ENCODE results near the gene NEUROD6.

NEUROD6 gene

DNA sequence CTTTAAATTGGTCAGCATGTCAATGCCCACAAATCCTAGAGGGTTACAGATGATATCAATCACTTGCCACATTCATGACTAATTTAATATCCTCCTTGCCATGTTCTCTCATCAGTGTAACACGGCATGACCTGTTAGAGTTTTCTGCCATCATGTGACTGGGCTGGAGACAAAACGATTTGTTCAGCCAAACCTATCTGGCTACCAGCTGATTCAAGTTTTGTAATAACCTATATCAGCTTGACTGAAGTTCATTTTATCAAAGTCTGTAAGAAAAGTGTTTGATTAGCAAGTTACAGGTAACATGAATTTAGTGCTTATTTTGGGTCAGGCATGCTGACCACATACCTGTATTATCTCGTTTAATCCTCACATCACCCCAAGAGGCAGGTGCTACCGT is 25.7 kb downstream of the NEUROD6 start:
- no peak for TF ChIP-seq GATA2 (IDR thresholded peaks at IDR 0.05; ENCODE audit: low read depth, low read length)
- no peak for TF ChIP-seq GATA3 (IDR thresholded peaks at IDR 0.05; ENCODE audit: low read depth, low read length)

DNA sequence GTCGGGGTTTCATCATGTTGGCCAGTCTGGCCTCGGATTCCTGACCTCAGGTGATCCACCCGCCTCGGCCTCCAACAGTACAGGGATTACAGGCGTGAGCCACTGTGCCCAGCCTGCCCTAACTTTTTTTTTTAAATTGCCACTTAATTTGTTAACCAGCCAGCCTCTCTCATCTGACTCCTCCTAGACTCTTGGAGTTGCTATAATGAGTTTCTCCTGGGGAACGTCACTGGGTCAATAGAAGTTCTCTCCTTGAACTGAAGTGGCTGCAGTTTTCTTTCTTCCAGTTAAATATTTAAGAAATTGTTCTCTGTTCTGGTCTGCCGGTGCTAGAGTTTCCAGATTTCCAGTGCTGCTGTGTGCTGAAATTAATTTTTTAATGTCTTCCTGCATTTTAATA is 27.6 kb downstream of the NEUROD6 start:
- TF ChIP-seq GATA3 (IDR thresholded peaks at IDR 0.05; ENCODE audit: low read depth, low read length) (no peak), GATA2 (IDR thresholded peaks at IDR 0.05; ENCODE audit: low read depth, low read length) (no peak)

DNA sequence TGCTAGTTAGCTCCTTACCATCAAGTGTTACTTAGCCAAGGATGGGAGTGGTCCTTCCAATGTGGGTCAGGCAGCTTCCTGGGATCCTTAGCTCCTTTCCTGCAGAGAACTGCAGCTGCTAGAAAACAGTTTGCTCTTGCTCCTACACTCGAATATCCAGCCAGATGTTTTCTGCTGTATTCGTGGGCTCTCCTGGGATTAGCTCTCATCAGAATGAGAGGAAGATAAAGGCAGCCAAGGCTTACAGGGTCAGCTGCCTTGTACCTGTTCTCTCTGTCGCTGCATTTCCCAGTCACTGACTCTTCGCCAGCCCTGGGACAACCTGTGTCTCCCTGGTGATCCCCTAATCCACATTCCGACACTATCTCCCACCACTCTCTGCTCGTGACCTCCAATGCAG is 29.0 kb downstream of the NEUROD6 start:
- TF ChIP-seq GATA2 (IDR thresholded peaks at IDR 0.05; ENCODE audit: low read depth, low read length) (no peak), GATA3 (IDR thresholded peaks at IDR 0.05; ENCODE audit: low read depth, low read length) (no peak)

DNA sequence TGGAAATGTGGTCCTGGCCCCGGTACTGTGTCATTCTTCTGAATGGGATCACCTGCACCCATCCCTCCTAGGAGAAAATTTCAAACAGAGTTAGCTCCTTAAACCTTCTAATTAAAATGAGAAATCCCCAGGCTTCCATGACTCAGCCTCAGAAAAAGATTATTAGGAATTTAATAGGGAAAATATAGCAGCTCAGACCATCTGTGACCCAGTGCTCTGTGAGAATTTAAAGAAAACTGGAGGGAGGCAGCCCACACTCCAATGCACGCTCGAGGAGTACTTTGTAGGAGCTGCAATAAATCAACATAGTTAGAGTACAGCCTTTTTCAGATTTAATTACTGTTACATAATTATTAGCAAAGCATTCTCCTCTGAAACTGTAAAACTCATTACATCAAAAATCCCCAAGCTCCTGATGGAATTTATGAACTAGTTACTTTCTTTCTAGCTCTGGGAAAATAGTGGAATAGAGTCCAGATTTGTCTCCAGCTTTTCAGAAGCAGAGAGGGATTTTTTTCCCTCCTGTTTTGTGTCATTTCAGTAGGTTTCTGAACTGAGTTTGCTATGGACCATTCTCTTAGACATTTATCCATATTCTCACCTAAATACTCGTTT is 30.1 kb downstream of the NEUROD6 start:
- TF ChIP-seq GATA3 (IDR thresholded peaks at IDR 0.05; ENCODE audit: low read depth, low read length) = no peak
- TF ChIP-seq GATA2 (IDR thresholded peaks at IDR 0.05; ENCODE audit: low read depth, low read length) = no peak

DNA sequence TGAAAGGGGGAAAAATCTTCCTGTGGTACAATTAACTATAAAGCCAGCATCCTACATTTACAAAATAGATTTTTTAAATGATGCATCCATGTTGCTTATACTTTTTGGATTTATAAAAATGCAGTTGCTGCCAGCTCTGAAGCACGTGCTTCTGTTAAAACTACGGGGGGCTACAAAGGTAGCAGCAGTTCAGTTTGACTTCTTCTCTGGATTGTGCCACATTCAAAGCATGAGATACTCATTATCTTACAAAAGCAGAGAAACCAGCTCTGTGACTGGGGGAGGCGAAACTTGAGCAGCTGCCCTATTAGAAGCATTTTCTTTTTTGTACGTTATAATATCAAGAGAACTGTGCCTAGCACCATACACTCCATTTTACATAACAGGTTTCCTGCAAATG is 31.1 kb downstream of the NEUROD6 start:
- TF ChIP-seq GATA2 (IDR thresholded peaks at IDR 0.05; ENCODE audit: low read depth, low read length) = no peak
- no peak for TF ChIP-seq GATA3 (IDR thresholded peaks at IDR 0.05; ENCODE audit: low read depth, low read length)

DNA sequence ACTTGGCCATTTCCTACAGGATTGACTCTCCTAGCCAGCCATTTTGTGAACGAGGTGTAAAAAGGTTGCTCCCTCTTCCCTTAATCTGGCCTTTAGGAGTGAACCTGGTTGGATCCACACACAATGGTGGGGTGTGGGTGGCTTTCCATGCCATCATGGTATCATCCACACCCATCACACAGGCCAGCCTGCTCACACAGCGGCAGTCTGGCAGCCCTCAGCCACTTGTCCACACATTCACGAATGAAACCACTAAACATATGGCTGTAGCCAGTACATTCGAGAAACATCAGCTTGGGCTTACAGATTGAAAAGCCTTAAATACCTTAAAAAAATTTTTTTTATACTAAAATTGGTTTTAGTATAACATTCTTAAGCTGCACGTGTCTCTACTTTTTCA is 31.9 kb downstream of the NEUROD6 start:
- TF ChIP-seq GATA3 (IDR thresholded peaks at IDR 0.05; ENCODE audit: low read depth, low read length) = no peak
- TF ChIP-seq GATA2 (IDR thresholded peaks at IDR 0.05; ENCODE audit: low read depth, low read length) = no peak

DNA sequence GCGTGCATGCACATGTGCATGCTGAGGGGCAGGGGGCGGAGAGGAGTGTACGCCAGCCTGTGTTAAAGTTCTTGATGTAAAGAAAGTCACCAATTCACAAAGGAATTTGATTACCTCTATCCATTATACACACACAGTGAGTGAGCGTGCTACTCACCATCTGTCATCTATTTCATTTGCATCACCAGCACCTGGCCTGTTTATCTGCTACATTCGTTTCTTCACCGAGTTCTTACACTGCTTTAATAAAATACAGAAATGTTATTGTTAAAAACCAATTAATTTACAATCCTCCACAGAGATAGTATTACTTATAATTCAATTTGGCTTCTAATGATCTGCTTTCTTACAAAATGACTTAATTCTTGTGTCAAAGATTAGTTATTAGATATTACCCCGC is 32.6 kb downstream of the NEUROD6 start:
- no peak for TF ChIP-seq GATA2 (IDR thresholded peaks at IDR 0.05; ENCODE audit: low read depth, low read length)
- no peak for TF ChIP-seq GATA3 (IDR thresholded peaks at IDR 0.05; ENCODE audit: low read depth, low read length)

DNA sequence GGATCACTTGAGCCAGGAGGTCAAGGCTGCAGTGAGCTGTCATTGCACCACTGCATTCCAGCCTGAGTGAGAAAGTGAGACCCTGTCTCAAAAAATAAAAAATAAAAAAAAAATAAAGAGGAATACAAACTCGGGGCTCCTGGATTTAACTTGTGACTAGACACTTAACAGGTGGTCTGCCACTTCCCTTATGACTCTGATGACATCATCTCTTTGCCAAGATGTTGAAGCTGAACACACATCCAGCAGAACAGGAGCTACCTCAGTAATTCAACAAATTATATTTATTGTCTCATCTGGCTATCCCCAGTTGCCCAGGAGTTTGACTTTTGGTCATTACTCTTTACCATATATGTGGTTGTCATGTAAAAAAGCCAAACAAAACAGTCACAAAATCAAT is 35.3 kb downstream of the NEUROD6 start:
- TF ChIP-seq GATA2 (IDR thresholded peaks at IDR 0.05; ENCODE audit: low read depth, low read length) (no peak), GATA3 (IDR thresholded peaks at IDR 0.05; ENCODE audit: low read depth, low read length) (no peak)

DNA sequence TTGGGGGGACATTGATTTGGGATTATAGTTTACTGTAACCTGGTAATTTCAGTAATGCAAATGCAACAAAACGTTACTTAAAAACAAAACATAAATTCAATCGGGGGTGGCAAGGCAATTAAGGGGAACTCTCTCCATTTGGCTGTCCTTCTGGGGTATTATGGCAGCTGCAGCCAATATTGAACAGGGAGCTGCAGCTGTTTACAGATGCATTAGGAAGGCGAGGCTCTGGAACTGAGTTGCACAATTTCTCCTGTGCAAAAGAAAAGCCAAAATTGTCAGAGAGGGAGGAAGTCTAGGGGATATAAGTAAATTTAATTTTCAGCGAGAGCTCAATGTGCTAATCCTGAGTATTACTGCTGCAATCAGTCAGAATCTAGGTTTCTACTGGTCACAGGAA is 36.1 kb downstream of the NEUROD6 start:
- TF ChIP-seq GATA2 (IDR thresholded peaks at IDR 0.05; ENCODE audit: low read depth, low read length) (no peak), GATA3 (IDR thresholded peaks at IDR 0.05; ENCODE audit: low read depth, low read length) (no peak)

DNA sequence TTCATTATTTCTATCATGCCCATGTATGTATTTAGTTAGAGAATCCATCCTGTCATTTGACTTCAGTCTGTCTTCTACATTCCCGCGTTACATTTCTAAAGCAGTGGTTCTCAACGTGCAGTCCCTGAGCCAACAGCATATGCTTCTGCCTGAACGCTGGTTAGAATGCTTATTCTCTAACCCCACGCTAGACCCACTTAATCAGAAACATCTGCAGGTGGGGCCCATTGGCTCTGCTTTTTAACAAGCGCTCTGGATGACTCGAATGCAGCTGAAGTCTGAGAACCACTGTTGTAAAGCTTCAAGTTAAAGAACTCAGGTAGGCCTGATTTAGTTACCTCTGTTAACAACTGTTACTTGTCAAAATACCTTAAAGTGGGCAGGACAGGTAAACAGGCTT is 38.2 kb downstream of the NEUROD6 start:
- TF ChIP-seq GATA3 (IDR thresholded peaks at IDR 0.05; ENCODE audit: low read depth, low read length) (no peak), GATA2 (IDR thresholded peaks at IDR 0.05; ENCODE audit: low read depth, low read length) (no peak)

DNA sequence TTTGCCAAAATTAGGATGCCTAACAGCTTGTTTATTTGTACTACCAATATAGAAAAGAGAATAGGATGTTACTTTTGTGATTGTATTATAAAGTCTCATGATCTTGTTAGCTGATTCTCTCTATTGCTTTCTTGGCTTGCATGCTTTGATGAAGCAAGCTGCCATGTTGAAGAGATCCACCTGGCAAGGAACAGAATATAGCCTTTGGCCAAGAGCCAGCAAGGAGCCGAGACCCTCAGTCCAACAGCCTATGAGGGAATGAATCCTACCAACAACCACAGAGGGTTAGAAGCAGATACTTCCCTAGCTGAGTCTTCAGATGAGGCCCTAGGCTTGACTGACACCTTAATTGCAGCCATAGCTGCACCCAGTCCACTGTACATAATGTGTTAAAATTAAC is 41.2 kb downstream of the NEUROD6 start:
- TF ChIP-seq GATA3 (IDR thresholded peaks at IDR 0.05; ENCODE audit: low read depth, low read length) (no peak), GATA2 (IDR thresholded peaks at IDR 0.05; ENCODE audit: low read depth, low read length) (no peak)

DNA sequence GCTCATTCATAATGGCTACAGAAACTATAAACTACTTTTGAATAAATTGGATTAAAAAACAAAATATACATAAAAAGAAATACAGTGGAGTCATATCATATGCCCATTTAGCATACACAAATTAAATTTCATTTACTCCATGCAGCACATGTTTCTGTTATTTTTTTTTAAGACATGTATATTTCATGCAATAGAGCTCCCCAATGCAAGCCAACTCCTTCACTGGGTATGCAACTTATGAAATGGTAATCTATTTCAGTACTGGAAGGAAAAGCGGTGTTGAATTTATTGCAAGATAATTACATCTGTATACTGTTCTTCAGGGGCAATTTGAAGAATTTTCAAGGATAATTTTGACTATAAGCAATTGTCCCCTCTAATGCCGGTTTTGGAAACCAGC is 49.9 kb downstream of the NEUROD6 start:
- TF ChIP-seq GATA3 (IDR thresholded peaks at IDR 0.05; ENCODE audit: low read depth, low read length) = no peak
- no peak for TF ChIP-seq GATA2 (IDR thresholded peaks at IDR 0.05; ENCODE audit: low read depth, low read length)

All from SH-SY5Y (cell line).